ENCODE data around the gene PPA1. TPM values are rescaled to one million over a fixed set of nuclear protein-coding genes. Genes with fewer than 3 reads are reported as not detected.
"Not testable (repeated sequence)": the region's sequence is repeated elsewhere in the genome, so short reads cannot be mapped to it uniquely, and the experiment has no call there.

Gene PPA1
- total RNA-seq, 1 experiment from 2014 or later, result 234 TPM

GRCh38 chr10:70247360-70247759 lies 14.1 kb upstream of the PPA1 start:
- no peak overlapping the region for H3K4me2 ChIP-seq (ENCODE audit: low read length)
- TF ChIP-seq FOSL1 (IDR thresholded peaks at IDR 0.05; ENCODE audit: low read depth) (no peak), SIN3A (IDR thresholded peaks at IDR 0.05; ENCODE audit: low read depth) (no peak), CBX3 (IDR thresholded peaks at IDR 0.05; ENCODE audit: low read depth) (no peak), EZH2 (IDR thresholded peaks at IDR 0.05) (no peak)
- H3K9me3 ChIP-seq (ENCODE audit: control insufficient read depth in 1 of 2, insufficient read depth in 1 of 2, low read depth in 1 of 2, low read length in 2 of 2), result no peaks in the 10 kb centered on the region
- BruUV-seq (replicated peaks), result no TSS peak
- H3K27me3 ChIP-seq (ENCODE audit: insufficient read depth, low read length), result no peaks in the 10 kb centered on the region
- H3K4me1 ChIP-seq (ENCODE audit: control insufficient read depth in 1 of 2, insufficient read depth in 2 of 2, low read length in 2 of 2), result no peaks in the 10 kb centered on the region
- ATAC-seq (no peak), DNase-seq (ENCODE audit: low read depth, low spot score) (no peak)
- H3K36me3 ChIP-seq (ENCODE audit: control insufficient read depth in 1 of 2, insufficient read depth in 2 of 2, low read length in 2 of 2), result no peaks in the 10 kb centered on the region
- no peaks in the 10 kb centered on the region for H4K20me1 ChIP-seq (ENCODE audit: insufficient read depth)
- intact Hi-C loops (cut with micrococcal nuclease), result no loop called here
- no peak overlapping the region for H3K27ac ChIP-seq (ENCODE audit: low read depth, low read length)
- H3K9ac ChIP-seq (ENCODE audit: low read length), result no peak overlapping the region
- ChIA-PET POLR2A (no interaction called here), CTCF (no interaction called here), RAD21 (ENCODE audit: low non-redundant PET in 1 of 2, low total read pairs in 2 of 2, uncharacterized antibody in 2 of 2, unreplicated experiment in 2 of 2) (no interaction called here)
- H2AFZ ChIP-seq (ENCODE audit: low read depth, low read length, poor library complexity, severe bottlenecking), result no peak overlapping the region
- H3K79me2 ChIP-seq (ENCODE audit: insufficient read depth, low read length), result no peaks in the 10 kb centered on the region
- H3K9me2 ChIP-seq (ENCODE audit: insufficient read depth), result no peaks in the 10 kb centered on the region
- no peak overlapping the region for H3K4me3 ChIP-seq (replicated peaks in 1 of 2; ENCODE audit: low read depth in 1 of 2, low read length in 2 of 2)

GRCh38 chr10:70241081-70241480 lies 7.9 kb upstream of the PPA1 start:
- intact Hi-C loops (cut with micrococcal nuclease), result no loop called here
- Histone ChIP-seq H3K9me3 (ENCODE audit: control insufficient read depth in 1 of 2, insufficient read depth in 1 of 2, low read depth in 1 of 2, low read length in 2 of 2) (no peaks in the 10 kb centered on the region), H3K27ac (ENCODE audit: low read depth, low read length) (no peak overlapping the region), H3K9me2 (ENCODE audit: insufficient read depth) (no peaks in the 10 kb centered on the region), H3K36me3 (ENCODE audit: control insufficient read depth in 1 of 2, insufficient read depth in 2 of 2, low read length in 2 of 2) (no peaks in the 10 kb centered on the region), H3K27me3 (ENCODE audit: insufficient read depth, low read length) (no peaks in the 10 kb centered on the region), H3K4me2 (ENCODE audit: low read length) (no peak overlapping the region), H3K4me1 (ENCODE audit: control insufficient read depth in 1 of 2, insufficient read depth in 2 of 2, low read length in 2 of 2) (no peaks in the 10 kb centered on the region), H3K9ac (ENCODE audit: low read length) (no peak overlapping the region), H3K4me3 (replicated peaks in 1 of 2; ENCODE audit: low read depth in 1 of 2, low read length in 2 of 2) (no peak overlapping the region), H3K79me2 (ENCODE audit: insufficient read depth, low read length) (no peaks in the 10 kb centered on the region), H4K20me1 (ENCODE audit: insufficient read depth) (no peaks in the 10 kb centered on the region), H2AFZ (ENCODE audit: low read depth, low read length, poor library complexity, severe bottlenecking) (no peak overlapping the region)
- no TSS peak for BruUV-seq (replicated peaks)
- TF ChIP-seq CBX3 (IDR thresholded peaks at IDR 0.05; ENCODE audit: low read depth), result no peak
- TF ChIP-seq SIN3A (IDR thresholded peaks at IDR 0.05; ENCODE audit: low read depth), result no peak
- TF ChIP-seq YY1 (IDR thresholded peaks at IDR 0.05; ENCODE audit: extremely low read depth, insufficient replicate concordance, low read depth, low read length), result no peak
- no peak for TF ChIP-seq RAD21 (IDR thresholded peaks at IDR 0.05; ENCODE audit: low read depth)
- TF ChIP-seq ATF3 (IDR thresholded peaks at IDR 0.05), result no peak
- TF ChIP-seq ZFX (IDR thresholded peaks at IDR 0.05), result no peak
- TF ChIP-seq REST (IDR thresholded peaks at IDR 0.05; ENCODE audit: low read depth), result no peak
- no peak for TF ChIP-seq TCF7L2 (IDR thresholded peaks at IDR 0.05; ENCODE audit: borderline replicate concordance, extremely low read depth, insufficient read depth, insufficient read length)
- no peak for ATAC-seq
- ChIA-PET POLR2A (no interaction called here), CTCF (no interaction called here), RAD21 (ENCODE audit: low non-redundant PET in 1 of 2, low total read pairs in 2 of 2, uncharacterized antibody in 2 of 2, unreplicated experiment in 2 of 2) (interaction anchor here in 1 of 2 experiments (0.7 kb wide), 1 partner anchor 7 kb away, joined by 4 read pairs; no protein-coding TSS in a partner anchor)
- no peak for DNase-seq (ENCODE audit: low read depth, low spot score)

GRCh38 chr10:70239986-70240385 lies 6.8 kb upstream of the PPA1 start:
- H3K4me2 ChIP-seq (ENCODE audit: low read length); BruUV-seq (replicated peaks); H3K4me3 ChIP-seq (replicated peaks in 1 of 2; ENCODE audit: low read depth in 1 of 2, low read length in 2 of 2); H3K9me3 ChIP-seq (ENCODE audit: control insufficient read depth in 1 of 2, insufficient read depth in 1 of 2, low read depth in 1 of 2, low read length in 2 of 2); H3K36me3 ChIP-seq (ENCODE audit: control insufficient read depth in 1 of 2, insufficient read depth in 2 of 2, low read length in 2 of 2); H3K79me2 ChIP-seq (ENCODE audit: insufficient read depth, low read length); intact Hi-C loops (cut with micrococcal nuclease); RAD21 ChIA-PET (ENCODE audit: low non-redundant PET in 1 of 2, low total read pairs in 2 of 2, uncharacterized antibody in 2 of 2, unreplicated experiment in 2 of 2); POLR2A ChIA-PET; CTCF ChIA-PET; ATAC-seq; H3K9ac ChIP-seq (ENCODE audit: low read length); H3K4me1 ChIP-seq (ENCODE audit: control insufficient read depth in 1 of 2, insufficient read depth in 2 of 2, low read length in 2 of 2); H3K9me2 ChIP-seq (ENCODE audit: insufficient read depth); H2AFZ ChIP-seq (ENCODE audit: low read depth, low read length, poor library complexity, severe bottlenecking); H4K20me1 ChIP-seq (ENCODE audit: insufficient read depth); DNase-seq (ENCODE audit: low read depth, low spot score); H3K27me3 ChIP-seq (ENCODE audit: insufficient read depth, low read length); H3K27ac ChIP-seq (ENCODE audit: low read depth, low read length): not testable (repeated sequence)

Data from HCT116 (cell line).